ENCODE results near the gene ANO2.

The ANO2 gene

GRCh38 chr12:5960783-5961182 lies 15.7 kb upstream of the ANO2 start:
- DNase-seq (ENCODE audit: low read depth), result no peak
- H3K4me3 ChIP-seq (ENCODE audit: low read depth, low read length), result no peak overlapping the region
- TF ChIP-seq MYC (IDR thresholded peaks at IDR 0.05; ENCODE audit: low read depth, low read length), result no peak
- TF ChIP-seq MAX (IDR thresholded peaks at IDR 0.05; ENCODE audit: low read depth, low read length), result no peak
- TF ChIP-seq POLR2A (IDR thresholded peaks at IDR 0.05; ENCODE audit: extremely low read depth, insufficient read length), result no peak
- no peak for TF ChIP-seq CTCF (IDR thresholded peaks at IDR 0.05; ENCODE audit: low read depth, low read length)

- no peak for DNase-seq (ENCODE audit: low read depth)
- H3K4me3 ChIP-seq (ENCODE audit: low read depth, low read length), result no peak overlapping the region
- no peak for TF ChIP-seq POLR2A (IDR thresholded peaks at IDR 0.05; ENCODE audit: extremely low read depth, insufficient read length)
These were observed 11.9 kb upstream of the ANO2 start for GRCh38 chr12:5956987-5957386.

- TF ChIP-seq MAX (IDR thresholded peaks at IDR 0.05; ENCODE audit: low read depth, low read length), result no peak
- no peak for TF ChIP-seq MYC (IDR thresholded peaks at IDR 0.05; ENCODE audit: low read depth, low read length)
- no peak for TF ChIP-seq POLR2A (IDR thresholded peaks at IDR 0.05; ENCODE audit: extremely low read depth, insufficient read length)
- no peak for TF ChIP-seq CTCF (IDR thresholded peaks at IDR 0.05; ENCODE audit: low read depth, low read length)
- no peak for DNase-seq (ENCODE audit: low read depth)
- H3K4me3 ChIP-seq (ENCODE audit: low read depth, low read length), result no peak overlapping the region
These were observed 9.6 kb upstream of the ANO2 start for GRCh38 chr12:5954661-5955060.

DNA sequence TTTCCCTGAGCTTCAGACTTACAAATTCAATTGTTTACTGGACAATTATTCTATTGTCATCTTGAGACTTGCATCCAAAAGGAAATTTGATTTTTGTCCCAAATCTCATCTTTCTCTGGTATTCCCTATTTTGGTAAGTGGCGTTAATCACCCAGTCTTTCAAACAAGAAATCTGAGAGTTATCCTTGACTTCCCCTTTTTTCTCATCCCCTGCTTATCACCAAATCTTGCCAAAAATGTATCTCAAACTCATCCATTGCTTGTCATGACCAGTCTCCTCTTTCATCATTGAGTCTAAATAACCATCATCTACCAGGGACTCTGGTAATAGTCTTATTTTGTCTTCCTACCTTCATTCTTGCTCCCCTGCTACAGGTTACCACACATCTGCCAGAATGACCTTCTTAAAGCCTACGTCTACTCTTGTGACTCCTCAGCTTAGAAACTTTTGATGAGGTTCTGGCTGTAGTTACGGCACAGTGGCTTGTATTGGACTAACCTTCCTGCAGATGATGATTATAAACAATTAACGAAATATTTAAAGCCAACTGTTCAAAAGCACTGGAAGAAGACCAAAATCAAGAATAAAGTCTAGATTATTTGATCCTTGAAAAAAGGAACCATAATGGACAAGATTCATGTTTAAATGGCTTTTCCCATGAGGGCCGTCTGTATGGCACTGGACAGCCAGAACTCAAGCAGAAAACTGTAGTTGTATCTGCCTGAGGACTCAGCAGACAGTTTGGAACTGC lies 9.0 kb upstream of the ANO2 start:
- DNase-seq (ENCODE audit: low read depth), result no peak
- TF ChIP-seq CTCF (IDR thresholded peaks at IDR 0.05; ENCODE audit: low read depth, low read length) (no peak), MAX (IDR thresholded peaks at IDR 0.05; ENCODE audit: low read depth, low read length) (no peak), MYC (IDR thresholded peaks at IDR 0.05; ENCODE audit: low read depth, low read length) (no peak), POLR2A (IDR thresholded peaks at IDR 0.05; ENCODE audit: extremely low read depth, insufficient read length) (no peak)
- H3K4me3 ChIP-seq (ENCODE audit: low read depth, low read length), result no peak overlapping the region

GRCh38 chr12:5952031-5952430 lies 7.0 kb upstream of the ANO2 start:
- no peak for DNase-seq (ENCODE audit: low read depth)
- no peak overlapping the region for H3K4me3 ChIP-seq (ENCODE audit: low read depth, low read length)
- TF ChIP-seq CTCF (IDR thresholded peaks at IDR 0.05; ENCODE audit: low read depth, low read length), result no peak
- no peak for TF ChIP-seq MYC (IDR thresholded peaks at IDR 0.05; ENCODE audit: low read depth, low read length)
- no peak for TF ChIP-seq MAX (IDR thresholded peaks at IDR 0.05; ENCODE audit: low read depth, low read length)
- no peak for TF ChIP-seq POLR2A (IDR thresholded peaks at IDR 0.05; ENCODE audit: extremely low read depth, insufficient read length)

DNA sequence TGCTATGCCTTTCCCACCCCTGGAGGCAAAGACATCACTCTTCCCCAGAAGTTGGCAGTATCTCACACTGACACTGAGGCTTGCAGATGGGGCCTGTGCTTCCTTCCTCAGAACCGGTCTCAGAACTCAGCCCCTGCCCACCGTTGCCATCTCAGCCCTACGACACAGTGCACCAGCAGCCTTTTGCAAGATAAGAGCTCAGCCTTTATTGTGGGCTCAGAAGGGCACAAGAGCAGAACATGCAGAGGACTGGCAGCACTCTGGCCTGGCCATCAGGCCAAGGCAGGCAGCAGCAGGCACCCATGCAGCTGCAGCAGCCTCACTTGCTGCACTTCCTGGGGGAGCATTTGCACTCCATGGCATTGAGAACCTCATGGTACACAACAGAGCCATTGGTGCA lies 3.6 kb upstream of the ANO2 start:
- H3K4me3 ChIP-seq (ENCODE audit: low read depth, low read length), result no peak overlapping the region
- DNase-seq (ENCODE audit: low read depth), result no peak
- TF ChIP-seq CTCF (IDR thresholded peaks at IDR 0.05; ENCODE audit: low read depth, low read length) (no peak), MYC (IDR thresholded peaks at IDR 0.05; ENCODE audit: low read depth, low read length) (no peak), POLR2A (IDR thresholded peaks at IDR 0.05; ENCODE audit: extremely low read depth, insufficient read length) (no peak), MAX (IDR thresholded peaks at IDR 0.05; ENCODE audit: low read depth, low read length) (no peak)

Measured in NB4 (cell line).